ENCODE results near the gene ABI1. TPM values are rescaled to one million over a fixed set of nuclear protein-coding genes. Genes with fewer than 3 reads are reported as not detected.

ABI1 gene
- total RNA-seq, 1 experiment from 2014 or later, result 25.2 TPM

- DNase-seq, result no peak
- Histone ChIP-seq H3K36me3 (ENCODE audit: low read depth, low read length) (no peaks in the 10 kb centered on the region), H3K4me3 (ENCODE audit: low read length) (no peak overlapping the region), H3K27me3 (ENCODE audit: low read length) (no peaks in the 10 kb centered on the region), H4K20me1 (ENCODE audit: low read length) (0 out of 2 replicates have a peak, but pooled peaks cover 7% of the 10 kb centered on the region), H3K9me2 (replicated peaks; ENCODE audit: low read length) (no peaks in the 10 kb centered on the region), H3K27ac (ENCODE audit: low read length) (no peak overlapping the region), H3K4me1 (ENCODE audit: insufficient read depth, low read length) (peaks cover 7% of the 10 kb centered on the region; the same call in 1 of the 2 replicates), H3K9ac (ENCODE audit: low read length) (no peak overlapping the region), H2AFZ (ENCODE audit: low read length) (no peak overlapping the region), H3K4me2 (ENCODE audit: low read length) (no peak overlapping the region), H3K9me3 (ENCODE audit: low read length) (no peaks in the 10 kb centered on the region), H3F3A (ENCODE audit: low read length, unreplicated experiment) (no peaks in the 10 kb centered on the region), H3K79me2 (ENCODE audit: low read length) (0 out of 2 replicates have a peak, but pooled peaks cover 11% of the 10 kb centered on the region)
- no TSS peak for BruUV-seq (replicated peaks)
- intact Hi-C loops (cut with micrococcal nuclease), result no loop called here
- ATAC-seq, result no peak
- no peak for TF ChIP-seq EZH2phosphoT487 (IDR thresholded peaks at IDR 0.05; ENCODE audit: borderline replicate concordance, low read length)
- no peak for TF ChIP-seq CTCF (conservative IDR thresholded peaks at IDR 0.05; ENCODE audit: low read depth, low read length)
- TF ChIP-seq EZH2 (IDR thresholded peaks at IDR 0.05; ENCODE audit: low read length, unreplicated experiment), result no peak
- CTCF ChIA-PET, result no interaction called here
- POLR2A ChIA-PET (ENCODE audit: unreplicated experiment), result no interaction called here
Measured at GRCh38 chr10:26805567-26806245, 55.1 kb downstream of the ABI1 start.

- ChIA-PET CTCF (no interaction called here), POLR2A (ENCODE audit: unreplicated experiment) (no interaction called here)
- ATAC-seq (peak; percentile 56), DNase-seq (peak; percentile 5)
- Histone ChIP-seq H3K4me1 (ENCODE audit: insufficient read depth, low read length) (peaks cover 7% of the 10 kb centered on the region; the same call in 1 of the 2 replicates), H4K20me1 (ENCODE audit: low read length) (0 out of 2 replicates have a peak, but pooled peaks cover 7% of the 10 kb centered on the region), H3K27me3 (ENCODE audit: low read length) (no peaks in the 10 kb centered on the region), H3K79me2 (ENCODE audit: low read length) (0 out of 2 replicates have a peak, but pooled peaks cover 11% of the 10 kb centered on the region), H3K4me3 (ENCODE audit: low read length) (no peak overlapping the region), H3K9ac (ENCODE audit: low read length) (no peak overlapping the region), H3K36me3 (ENCODE audit: low read depth, low read length) (no peaks in the 10 kb centered on the region), H3K9me3 (ENCODE audit: low read length) (no peaks in the 10 kb centered on the region), H3K4me2 (ENCODE audit: low read length) (no peak overlapping the region), H3K27ac (ENCODE audit: low read length) (no peak overlapping the region), H3F3A (ENCODE audit: low read length, unreplicated experiment) (no peaks in the 10 kb centered on the region), H2AFZ (ENCODE audit: low read length) (no peak overlapping the region), H3K9me2 (replicated peaks; ENCODE audit: low read length) (no peaks in the 10 kb centered on the region)
- TF ChIP-seq EZH2 (IDR thresholded peaks at IDR 0.05; ENCODE audit: low read length, unreplicated experiment) (no peak), CTCF (conservative IDR thresholded peaks at IDR 0.05; ENCODE audit: low read depth, low read length) (no peak), EZH2phosphoT487 (IDR thresholded peaks at IDR 0.05; ENCODE audit: borderline replicate concordance, low read length) (no peak)
- BruUV-seq (replicated peaks), result no TSS peak
- intact Hi-C loops (cut with micrococcal nuclease), result no loop called here
Measured at GRCh38 chr10:26804418-26805393, 56.1 kb downstream of the ABI1 start.

Measured in PC-3 (cell line).